ENCODE measurements around the gene PTPN14. TPM values are rescaled to one million over a fixed set of nuclear protein-coding genes. Genes with fewer than 3 reads are reported as not detected.

Gene PTPN14
- polyA plus RNA-seq, 3 donors, result 36.3 to 37.6 (median 36.4) TPM

GRCh38 chr1:214321705-214322453 lies 229.5 kb downstream of the PTPN14 start:
- no peak for DNase-seq (ENCODE audit: low read depth in 3 of 3, low spot score in 2 of 3)

GRCh38 chr1:214319938-214320337 lies 231.5 kb downstream of the PTPN14 start:
- DNase-seq (ENCODE audit: low read depth in 3 of 3, low spot score in 2 of 3), result no peak

- no peak for DNase-seq (ENCODE audit: low read depth in 3 of 3, low spot score in 2 of 3)
These were observed 232.3 kb downstream of the PTPN14 start for GRCh38 chr1:214318956-214319736.

GRCh38 chr1:214318356-214318755 lies 233.0 kb downstream of the PTPN14 start:
- DNase-seq (ENCODE audit: low read depth in 3 of 3, low spot score in 2 of 3), result no peak

- no peak for DNase-seq (ENCODE audit: low read depth in 3 of 3, low spot score in 2 of 3)
These were observed 233.7 kb downstream of the PTPN14 start for GRCh38 chr1:214317734-214318133.

- DNase-seq (ENCODE audit: low read depth in 3 of 3, low spot score in 2 of 3), result no peak
These were observed 234.1 kb downstream of the PTPN14 start for GRCh38 chr1:214317300-214317699.

GRCh38 chr1:214316593-214316992 lies 234.8 kb downstream of the PTPN14 start:
- DNase-seq (ENCODE audit: low read depth in 3 of 3, low spot score in 2 of 3), result no peak

GRCh38 chr1:214314178-214314843 lies 237.1 kb downstream of the PTPN14 start:
- no peak for DNase-seq (ENCODE audit: low read depth in 3 of 3, low spot score in 2 of 3)

- DNase-seq (ENCODE audit: low read depth in 3 of 3, low spot score in 2 of 3), result no peak
These were observed 238.8 kb downstream of the PTPN14 start for GRCh38 chr1:214312530-214313051.

GRCh38 chr1:214310777-214311690 lies 240.4 kb downstream of the PTPN14 start:
- no peak for DNase-seq (ENCODE audit: low read depth in 3 of 3, low spot score in 2 of 3)

- no peak for DNase-seq (ENCODE audit: low read depth in 3 of 3, low spot score in 2 of 3)
These were observed 241.4 kb downstream of the PTPN14 start for GRCh38 chr1:214310010-214310409.

- DNase-seq (ENCODE audit: low read depth in 3 of 3, low spot score in 2 of 3), result no peak
These were observed 245.1 kb downstream of the PTPN14 start for GRCh38 chr1:214306269-214306668.

GRCh38 chr1:214305164-214305751 lies 246.1 kb downstream of the PTPN14 start:
- DNase-seq (ENCODE audit: low read depth in 3 of 3, low spot score in 2 of 3), result no peak

- DNase-seq (ENCODE audit: low read depth in 3 of 3, low spot score in 2 of 3), result no peak
These were observed 248.1 kb downstream of the PTPN14 start for GRCh38 chr1:214303141-214303930.

- no peak for DNase-seq (ENCODE audit: low read depth in 3 of 3, low spot score in 2 of 3)
These were observed 249.9 kb downstream of the PTPN14 start for GRCh38 chr1:214301526-214301925.

- no peak for DNase-seq (ENCODE audit: low read depth in 3 of 3, low spot score in 2 of 3)
These were observed 251.1 kb downstream of the PTPN14 start for GRCh38 chr1:214300149-214300780.
